Gastroesophageal sphincter (tissue), 3 donors: ENCODE results near the gene DENND6B.
"Not testable (repeated sequence)": the region's sequence is repeated elsewhere in the genome, so short reads cannot be mapped to it uniquely, and the experiment has no call there.

ENCODE experiments used
- CTCF ChIP-seq, 4 experiments: fragments of 200-600 bp in 2 of 4; fragments of 450-650 bp in 2 of 4; sonication (generic) in 1 of 4; IDR thresholded peaks; one replicate each; pipeline ENCODE4 v1.5.1; 2017 to 2019; ENCODE audit warnings: antibody characterized with exemption in 4 of 4, mild to moderate bottlenecking in 2 of 4, moderate library complexity in 2 of 4
- POLR2A ChIP-seq, 2 donors: fragments of 450-650 bp; IDR thresholded peaks; one replicate each; pipeline ENCODE4 v1.6.1; 2017; ENCODE audit warnings: antibody characterized with exemption in 2 of 2, mild to moderate bottlenecking in 2 of 2, moderate library complexity in 1 of 2

- not testable (repeated sequence) for TF ChIP-seq CTCF, POLR2A (IDR thresholded peaks at IDR 0.05)
Observed at GRCh38 chr22:50273352-50273751, 53.5 kb downstream of the DENND6B start.
